Liver (tissue), 9 donors: ENCODE measurements around the gene USP26. TPM values are rescaled to one million over a fixed set of nuclear protein-coding genes. Genes with fewer than 3 reads are reported as not detected.

Experiments used
- DNase-seq: peaks from one replicate; pipeline ENCODE4 v3.0.0-alpha.2; 2017; ENCODE audit warnings: low spot score
- H3K27ac ChIP-seq, 2 donors: one replicate each; pipeline ENCODE4 v1.7.0; 2013; ENCODE audit warnings: inconsistent platforms in 2 of 2, low read length in 2 of 2, control low read depth in 1 of 2, low read depth in 1 of 2, mild to moderate bottlenecking in 1 of 2
- H3K27me3 ChIP-seq, 4 donors: one replicate each; pipeline versions ENCODE4 v1.6.1 to v1.7.0; 2013; ENCODE audit warnings: low read length in 3 of 4, inconsistent platforms in 1 of 4, mild to moderate bottlenecking in 1 of 4, moderate library complexity in 1 of 4; ENCODE audit not compliant: control insufficient read depth in 4 of 4, insufficient read depth in 4 of 4
- H3K36me3 ChIP-seq, 4 donors: one replicate each; pipeline versions ENCODE4 v1.6.1 to v1.7.0; 2013; ENCODE audit warnings: low read length in 3 of 4, mild to moderate bottlenecking in 3 of 4, low read depth in 1 of 4, moderate library complexity in 1 of 4; ENCODE audit not compliant: control insufficient read depth in 4 of 4, insufficient read depth in 3 of 4
- H3K4me1 ChIP-seq, 4 donors: one replicate each; pipeline versions ENCODE4 v1.6.1 to v1.7.0; 2013; ENCODE audit warnings: low read length in 3 of 4, mild to moderate bottlenecking in 3 of 4, moderate library complexity in 1 of 4; ENCODE audit not compliant: control insufficient read depth in 4 of 4, insufficient read depth in 4 of 4
- H3K4me3 ChIP-seq, 3 donors: one replicate each; pipeline versions ENCODE4 v1.6.1 to v1.7.0; 2013; ENCODE audit warnings: low read length in 3 of 3, control low read depth in 1 of 3, low read depth in 1 of 3, mild to moderate bottlenecking in 1 of 3
- H3K9ac ChIP-seq, 2 donors: one replicate each; pipeline ENCODE4 v1.7.0; 2013; ENCODE audit warnings: low read length in 2 of 2, mild to moderate bottlenecking in 2 of 2, moderate library complexity in 2 of 2, control low read depth in 1 of 2, low read depth in 1 of 2
- H3K9me3 ChIP-seq, 4 donors: one replicate each; pipeline versions ENCODE4 v1.6.1 to v1.7.0; 2013; ENCODE audit warnings: low read length in 3 of 4; ENCODE audit not compliant: control insufficient read depth in 4 of 4
- EGR1 ChIP-seq, 2 donors: IDR thresholded peaks; 2 replicates each; pipeline ENCODE4 v1.6.1; 2016 to 2018; ENCODE audit warnings: antibody characterized with exemption in 2 of 2, low read depth in 2 of 2
- FOXA2 ChIP-seq: IDR thresholded peaks from 2 replicates; pipeline ENCODE4 v1.6.1; 2016; ENCODE audit warnings: antibody characterized with exemption
- GABPA ChIP-seq, 2 donors: IDR thresholded peaks in 1 of 2; conservative IDR thresholded peaks in 1 of 2; 2 replicates each; pipeline ENCODE4 v1.6.1; 2016; ENCODE audit warnings: antibody characterized with exemption in 2 of 2, mild to moderate bottlenecking in 1 of 2, moderate library complexity in 1 of 2
- HNF4A ChIP-seq, 2 donors: conservative IDR thresholded peaks; 2 replicates each; pipeline ENCODE4 v1.6.1; 2016; ENCODE audit warnings: antibody characterized with exemption in 2 of 2, mild to moderate bottlenecking in 2 of 2
- HNF4G ChIP-seq: IDR thresholded peaks from 2 replicates; pipeline ENCODE4 v1.6.1; 2016; ENCODE audit warnings: antibody characterized with exemption
- JUND ChIP-seq, 2 donors: IDR thresholded peaks; 2 replicates each; pipeline ENCODE4 v1.6.1; 2016; ENCODE audit warnings: antibody characterized with exemption in 2 of 2
- MAX ChIP-seq: IDR thresholded peaks from 2 replicates; pipeline ENCODE4 v1.6.1; 2016; ENCODE audit warnings: antibody characterized with exemption
- NR2F2 ChIP-seq: IDR thresholded peaks from 2 replicates; pipeline ENCODE4 v1.6.1; 2016; ENCODE audit warnings: antibody characterized with exemption
- REST ChIP-seq: IDR thresholded peaks from 2 replicates; pipeline ENCODE4 v1.6.1; 2016; ENCODE audit warnings: antibody characterized with exemption, mild to moderate bottlenecking
- RXRA ChIP-seq, 2 donors: IDR thresholded peaks; 2 replicates each; pipeline ENCODE4 v1.6.1; 2017 to 2018; ENCODE audit warnings: antibody characterized with exemption in 2 of 2, mild to moderate bottlenecking in 1 of 2
- SP1 ChIP-seq: IDR thresholded peaks from 2 replicates; pipeline ENCODE4 v1.6.1; 2018; ENCODE audit warnings: antibody characterized with exemption, mild to moderate bottlenecking
- TAF1 ChIP-seq: conservative IDR thresholded peaks from 2 replicates; pipeline ENCODE4 v1.6.1; 2016; ENCODE audit warnings: antibody characterized with exemption, mild to moderate bottlenecking
- YY1 ChIP-seq: IDR thresholded peaks from 2 replicates; pipeline ENCODE4 v1.6.1; 2016; ENCODE audit warnings: antibody characterized with exemption, mild to moderate bottlenecking
- WGBS: extraction: QIAGEN DNeasy Blood & Tissue Kit; methylation state at CpG from one replicate; pipeline ENCODE4 v1.1.7; 2013; 5-methylcytosine and 5-hydroxymethylcytosine counted together
- polyA plus RNA-seq, 2 donors: library from polyadenylated mRNA; stranded (reverse) in 1 of 2; unstranded in 1 of 2; fragments of 200-250 nt in 1 of 2; fragments of >200 nt in 1 of 2; fragmentation: Nextera tagmentation in 1 of 2; extraction: Ambion mirVana in 1 of 2; gene quantifications; one replicate each; pipeline versions ENCODE4 v1.2.1 to v1.2.3, GENCODE V29; 2013 to 2015
- total RNA-seq, 2 donors: library from RNA; depleted of rRNA; stranded (reverse); fragments of >200 nt; gene quantifications; one replicate each; pipeline ENCODE4 v1.2.3, GENCODE V29; 2014
- TF ChIP-seq, protein P1 (sequence below): IDR thresholded peaks from 2 replicates; pipeline ENCODE4 v1.6.1; 2016; ENCODE audit warnings: antibody characterized with exemption
- donor health status: healthy.
- donor health status: healthy.
- donor health status: healthy.
- donor health status: healthy.
- donor health status: healthy.

USP26 gene
- total and polyA plus RNA-seq, 4 donors = not detected

GRCh38 chrX:133033010-133033409 lies 63.9 kb downstream of the USP26 start:
- no peaks in the 10 kb centered on the region for H3K4me1 ChIP-seq
- WGBS = 62% methylated on average over 5 of the region's 5 CpGs
- DNase-seq = no peak
- H3K9me3 ChIP-seq = no peaks in the 10 kb centered on the region
- H3K27me3 ChIP-seq = no peaks in the 10 kb centered on the region
- no peaks in the 10 kb centered on the region for H3K36me3 ChIP-seq
- H3K9ac ChIP-seq = no peak overlapping the region
- TF ChIP-seq EGR1 (IDR thresholded peaks at IDR 0.05; ENCODE audit: low read depth in 2 of 2) (no peak), REST (no peak), RXRA (IDR thresholded peaks at IDR 0.05) (no peak), HNF4A (conservative IDR thresholded peaks at IDR 0.05) (no peak), GABPA (IDR thresholded peaks at IDR 0.05 in 1 of 2, conservative IDR thresholded peaks at IDR 0.05 in 1 of 2) (no peak), MAX (no peak), YY1 (no peak), NR2F2 (no peak), FOXA2 (no peak), HNF4G (no peak), JUND (IDR thresholded peaks at IDR 0.05) (no peak), SP1 (no peak), TAF1 (no peak)
- TF ChIP-seq, protein P1, sequence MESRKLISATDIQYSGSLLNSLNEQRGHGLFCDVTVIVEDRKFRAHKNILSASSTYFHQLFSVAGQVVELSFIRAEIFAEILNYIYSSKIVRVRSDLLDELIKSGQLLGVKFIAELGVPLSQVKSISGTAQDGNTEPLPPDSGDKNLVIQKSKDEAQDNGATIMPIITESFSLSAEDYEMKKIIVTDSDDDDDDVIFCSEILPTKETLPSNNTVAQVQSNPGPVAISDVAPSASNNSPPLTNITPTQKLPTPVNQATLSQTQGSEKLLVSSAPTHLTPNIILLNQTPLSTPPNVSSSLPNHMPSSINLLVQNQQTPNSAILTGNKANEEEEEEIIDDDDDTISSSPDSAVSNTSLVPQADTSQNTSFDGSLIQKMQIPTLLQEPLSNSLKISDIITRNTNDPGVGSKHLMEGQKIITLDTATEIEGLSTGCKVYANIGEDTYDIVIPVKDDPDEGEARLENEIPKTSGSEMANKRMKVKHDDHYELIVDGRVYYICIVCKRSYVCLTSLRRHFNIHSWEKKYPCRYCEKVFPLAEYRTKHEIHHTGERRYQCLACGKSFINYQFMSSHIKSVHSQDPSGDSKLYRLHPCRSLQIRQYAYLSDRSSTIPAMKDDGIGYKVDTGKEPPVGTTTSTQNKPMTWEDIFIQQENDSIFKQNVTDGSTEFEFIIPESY = no peak
- H3K27ac ChIP-seq = no peak overlapping the region
- no peak overlapping the region for H3K4me3 ChIP-seq

DNA sequence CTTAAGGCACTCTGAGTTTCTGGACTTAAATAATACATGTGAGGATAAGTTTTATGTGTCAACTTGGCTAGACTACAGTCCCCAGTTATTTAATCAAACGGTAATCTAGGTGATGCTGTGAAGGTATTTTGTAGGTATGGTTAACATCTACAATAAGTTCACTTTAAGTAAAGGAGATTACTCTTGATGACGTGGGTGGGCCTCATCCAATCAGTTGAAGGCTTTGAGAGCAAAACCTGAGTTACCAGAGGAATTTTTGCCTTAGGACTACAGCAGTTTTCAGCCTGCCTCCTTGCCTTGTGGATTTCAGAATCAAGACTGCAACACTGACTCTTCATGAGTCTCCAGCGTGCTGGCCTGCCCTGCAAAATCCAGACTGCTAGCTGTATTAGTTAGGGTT lies 78.7 kb downstream of the USP26 start:
- no peak for TF ChIP-seq YY1
- no peak for TF ChIP-seq JUND (IDR thresholded peaks at IDR 0.05)
- Histone ChIP-seq H3K9me3 (no peaks in the 10 kb centered on the region), H3K27me3 (no peaks in the 10 kb centered on the region), H3K9ac (no peak overlapping the region), H3K4me3 (no peak overlapping the region), H3K27ac (no peak overlapping the region), H3K36me3 (no peaks in the 10 kb centered on the region), H3K4me1 (no peaks in the 10 kb centered on the region)
- DNase-seq = no peak
- 81% methylated on average over 3 of the region's 3 CpGs for WGBS

DNA sequence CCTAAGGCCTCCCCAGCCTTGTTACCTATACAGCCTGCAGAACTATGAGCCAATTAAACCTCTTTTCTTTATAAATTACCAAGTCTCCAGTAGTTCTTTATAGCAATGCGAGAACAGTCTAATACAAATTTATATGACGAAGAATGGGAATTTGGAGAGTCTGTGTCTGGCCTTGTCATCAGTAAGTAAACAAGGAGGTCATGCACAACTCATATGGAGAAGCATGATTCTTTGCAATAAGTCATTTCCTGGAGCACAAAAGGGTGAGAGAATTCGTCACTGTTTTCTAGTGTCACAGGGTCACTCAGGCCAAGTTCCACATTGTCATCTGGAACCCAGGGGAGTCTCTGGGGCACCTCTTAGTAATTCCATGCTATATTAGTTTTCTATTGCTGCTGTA lies 89.5 kb downstream of the USP26 start:
- H3K9ac ChIP-seq = no peak overlapping the region
- peaks cover 0 to 3% (median 0%) of the 10 kb centered on the region in 4 donors for H3K27me3 ChIP-seq
- 90% methylated on average over 3 of the region's 3 CpGs for WGBS

More for the DNA sequence above, 89.5 kb downstream of the USP26 start:
- no peaks in the 10 kb centered on the region for H3K36me3 ChIP-seq
- TF ChIP-seq MAX (no peak), HNF4A (conservative IDR thresholded peaks at IDR 0.05) (no peak)
- TF ChIP-seq, protein P1 = no peak
- no peak overlapping the region for H3K27ac ChIP-seq
- no peaks in the 10 kb centered on the region for H3K4me1 ChIP-seq
- no peak for DNase-seq
- H3K9me3 ChIP-seq = peaks cover 0 to 3% (median 0%) of the 10 kb centered on the region in 4 donors
- H3K4me3 ChIP-seq = no peak overlapping the region
